ENCODE data around the gene SLC25A21. TPM values are rescaled to one million over a fixed set of nuclear protein-coding genes. Genes with fewer than 3 reads are reported as not detected.

The SLC25A21 gene
- polyA plus RNA-seq, 2 of the 4 experiments (the other 2 are of a cell fraction), result 0.68 to 1.4 TPM

- no peak for TF ChIP-seq PBX3 (IDR thresholded peaks at IDR 0.05)
- no peak for TF ChIP-seq POLR2A (IDR thresholded peaks at IDR 0.05; ENCODE audit: low read length)
- TF ChIP-seq NPAS2 (CRISPR knock-in tag; IDR thresholded peaks at IDR 0.05; ENCODE audit: borderline replicate concordance), result no peak
- no peak for TF ChIP-seq MAFK (IDR thresholded peaks at IDR 0.05; ENCODE audit: partially characterized antibody)
- no peak for TF ChIP-seq ELK1 (IDR thresholded peaks at IDR 0.05; ENCODE audit: low read depth, low read length)
- TF ChIP-seq ESRRA (IDR thresholded peaks at IDR 0.05; ENCODE audit: borderline replicate concordance, low read length), result no peak
Observed at GRCh38 chr14:36647824-36648753, 524.3 kb downstream of the SLC25A21 start (continued).

GRCh38 chr14:36647417-36647823 is 525.0 kb downstream of the SLC25A21 start:
- no peak for DNase-seq (ENCODE audit: low read depth in 1 of 2, low spot score in 1 of 2)
- FAIRE-seq, result no peak
- 5% methylated on average over 4 of the region's 34 CpGs for WGBS (ENCODE audit: missing lambda C conversion rate)
- peak overlapping the region; percentile 60 to 81 for H3K27ac ChIP-seq
- POLR2A ChIA-PET, result interaction anchor here (2.2 kb wide), 1 partner anchor 295 kb away, joined by 5 read pairs; no protein-coding TSS in a partner anchor
- peak overlapping the region; percentile 51 for H3K4me3 ChIP-seq
- no peaks in the 10 kb centered on the region for H3K9me3 ChIP-seq
- H3K4me2 ChIP-seq, result peak overlapping the region; percentile 89
- no peak for TF ChIP-seq SREBF2 (IDR thresholded peaks at IDR 0.05)
- TF ChIP-seq BCL3 (IDR thresholded peaks at IDR 0.05), result no peak
- TF ChIP-seq HOXA7 (CRISPR knock-in tag; IDR thresholded peaks at IDR 0.05), result no peak
- TF ChIP-seq PHF8 (IDR thresholded peaks at IDR 0.05; ENCODE audit: borderline replicate concordance, low read depth), result no peak
- no peak for TF ChIP-seq RCOR1 (IDR thresholded peaks at IDR 0.05; ENCODE audit: low read depth, low read length)
- TF ChIP-seq MAFK (IDR thresholded peaks at IDR 0.05; ENCODE audit: partially characterized antibody), result no peak
- TF ChIP-seq MYC (IDR thresholded peaks at IDR 0.05; ENCODE audit: borderline replicate concordance, low read length), result no peak
- no peak for TF ChIP-seq HMGXB4 (CRISPR knock-in tag; IDR thresholded peaks at IDR 0.05; ENCODE audit: borderline replicate concordance)
- TF ChIP-seq ZSCAN20 (CRISPR knock-in tag; IDR thresholded peaks at IDR 0.05), result no peak
- TF ChIP-seq HOXB5 (CRISPR knock-in tag; IDR thresholded peaks at IDR 0.05), result no peak
- TF ChIP-seq CBX8 (IDR thresholded peaks at IDR 0.05), result no peak
- no peak for TF ChIP-seq HOXB13 (CRISPR knock-in tag; IDR thresholded peaks at IDR 0.05; ENCODE audit: low read depth)
- no peak for TF ChIP-seq HEYL (CRISPR knock-in tag; IDR thresholded peaks at IDR 0.05)
- no peak for TF ChIP-seq CBX2 (IDR thresholded peaks at IDR 0.05; ENCODE audit: borderline replicate concordance, low read depth)
- no peak for TF ChIP-seq CHD2 (IDR thresholded peaks at IDR 0.05; ENCODE audit: low read length, partially characterized antibody)
- CTCF ChIA-PET, result interaction anchor here (0.6 to 10.8 kb wide), 26 partner anchors 8 to 585 kb away, joined by 3 to 130 read pairs (median 5); partner anchors contain the start of gene PAX9
- peaks cover 5% of the 10 kb centered on the region; the same call in 2 of the 3 replicates for H3K4me1 ChIP-seq
- ATAC-seq, result no peak; a peak in 1 of 6 replicates
